Panc1 (cell line): Measurements from ENCODE around the gene DNMT3A.

ENCODE experiments used
- SIN3A ChIP-seq: IDR thresholded peaks from 2 replicates; pipeline ENCODE4 v1.6.1; 2012; ENCODE audit warnings: low read depth, mild to moderate bottlenecking, low read length, moderate library complexity, borderline replicate concordance; ENCODE audit not compliant: insufficient read depth
- TF ChIP-seq, protein P1 (sequence below): fragments of 450-650 bp; IDR thresholded peaks from 2 replicates; pipeline ENCODE4 v1.5.1; 2017; ENCODE audit warnings: mild to moderate bottlenecking

- TF ChIP-seq, protein P1, sequence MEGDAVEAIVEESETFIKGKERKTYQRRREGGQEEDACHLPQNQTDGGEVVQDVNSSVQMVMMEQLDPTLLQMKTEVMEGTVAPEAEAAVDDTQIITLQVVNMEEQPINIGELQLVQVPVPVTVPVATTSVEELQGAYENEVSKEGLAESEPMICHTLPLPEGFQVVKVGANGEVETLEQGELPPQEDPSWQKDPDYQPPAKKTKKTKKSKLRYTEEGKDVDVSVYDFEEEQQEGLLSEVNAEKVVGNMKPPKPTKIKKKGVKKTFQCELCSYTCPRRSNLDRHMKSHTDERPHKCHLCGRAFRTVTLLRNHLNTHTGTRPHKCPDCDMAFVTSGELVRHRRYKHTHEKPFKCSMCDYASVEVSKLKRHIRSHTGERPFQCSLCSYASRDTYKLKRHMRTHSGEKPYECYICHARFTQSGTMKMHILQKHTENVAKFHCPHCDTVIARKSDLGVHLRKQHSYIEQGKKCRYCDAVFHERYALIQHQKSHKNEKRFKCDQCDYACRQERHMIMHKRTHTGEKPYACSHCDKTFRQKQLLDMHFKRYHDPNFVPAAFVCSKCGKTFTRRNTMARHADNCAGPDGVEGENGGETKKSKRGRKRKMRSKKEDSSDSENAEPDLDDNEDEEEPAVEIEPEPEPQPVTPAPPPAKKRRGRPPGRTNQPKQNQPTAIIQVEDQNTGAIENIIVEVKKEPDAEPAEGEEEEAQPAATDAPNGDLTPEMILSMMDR = no peak
- no peak for TF ChIP-seq SIN3A
These were observed 46.8 kb upstream of the DNMT3A start for GRCh38 chr2:25388491-25388890.
